Cardiac muscle cell (in vitro differentiated cells and primary cell): ENCODE results near the gene KRTAP9-2. TPM values are rescaled to one million over a fixed set of nuclear protein-coding genes. Genes with fewer than 3 reads are reported as not detected.
"Not testable (repeated sequence)": the region's sequence is repeated elsewhere in the genome, so short reads cannot be mapped to it uniquely, and the experiment has no call there.

Experiments used
- DNase-seq, 2 donors: peaks; one replicate each; pipeline versions ENCODE4 v3.0.0 to v3.0.0-alpha.2; 2010 to 2017; ENCODE audit warnings: low read depth in 1 of 2, low spot score in 1 of 2
- H3K27ac ChIP-seq: fragments of 200-600 bp; sonication (generic); 2 replicates; pipeline ENCODE4 v1.5.1; 2016
- H3K27me3 ChIP-seq: fragments of 200-600 bp; sonication (generic); 2 replicates; pipeline ENCODE4 v1.6.0; 2016; ENCODE audit warnings: control low read depth
- H3K36me3 ChIP-seq: fragments of 200-600 bp; sonication (generic); 2 replicates; pipeline ENCODE4 v1.5.1; 2016; ENCODE audit warnings: control low read depth
- H3K4me1 ChIP-seq: fragments of 200-600 bp; sonication (generic); 2 replicates; pipeline ENCODE4 v1.8.1; 2017; ENCODE audit warnings: low read depth, mild to moderate bottlenecking, mixed run types
- H3K4me3 ChIP-seq: fragments of 200-600 bp; sonication (generic); 2 replicates; pipeline ENCODE4 v1.5.1; 2016; ENCODE audit warnings: mild to moderate bottlenecking
- H3K9me3 ChIP-seq: fragments of 200-600 bp; sonication (generic); 2 replicates; pipeline ENCODE4 v1.5.1; 2017; ENCODE audit warnings: low read depth, mild to moderate bottlenecking, control low read depth
- CTCF ChIP-seq: IDR thresholded peaks from 2 replicates; pipeline ENCODE4 v1.5.1; 2012; ENCODE audit warnings: low read depth, mild to moderate bottlenecking, low read length
- polyA plus RNA-seq: library from polyadenylated mRNA; unstranded; fragments of >200 nt; fragmentation: Nextera tagmentation; extraction: Ambion mirVana; gene quantifications from 2 replicates; pipeline ENCODE4 v1.2.1, GENCODE V29; 2016
- total RNA-seq: library from RNA; depleted of rRNA; stranded (reverse); fragments of >200 nt; gene quantifications from 2 replicates; pipeline ENCODE4 v1.2.3, GENCODE V29; 2016

KRTAP9-2 gene
- total and polyA plus RNA-seq, 2 experiments from 2014 or later: not detected

GRCh38 chr17:41251261-41251660, 24.8 kb downstream of the KRTAP9-2 start:
- Histone ChIP-seq H3K9me3 (no peaks in the 10 kb centered on the region), H3K27me3 (peaks cover 65% of the 10 kb centered on the region), H3K4me3 (no peak overlapping the region), H3K36me3 (no peaks in the 10 kb centered on the region), H3K4me1 (no peaks in the 10 kb centered on the region), H3K27ac (no peak overlapping the region)
- TF ChIP-seq CTCF: no peak
- no peak for DNase-seq

DNA sequence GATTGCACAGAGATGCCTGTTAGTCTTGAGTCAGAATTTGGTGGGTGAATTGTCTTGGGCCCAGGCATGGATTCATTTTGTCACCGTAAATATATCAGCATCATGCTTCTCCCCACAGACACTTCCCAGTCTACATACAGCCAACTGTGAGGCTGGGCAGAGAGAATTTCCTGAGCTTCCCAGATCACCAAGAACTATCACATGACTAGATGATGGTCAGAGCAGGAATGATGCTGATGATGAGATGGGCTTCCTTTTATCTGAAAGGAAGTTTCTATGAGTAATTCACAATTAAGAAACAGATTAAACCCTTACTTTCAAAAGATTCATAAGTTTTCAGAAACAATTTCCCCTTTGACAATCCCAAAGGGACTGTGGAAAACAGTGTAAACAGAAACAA, 28.4 kb downstream of the KRTAP9-2 start:
- no peaks in the 10 kb centered on the region for H3K9me3 ChIP-seq
- H3K27me3 ChIP-seq: peaks cover 67% of the 10 kb centered on the region
- H3K27ac ChIP-seq: no peak overlapping the region
- DNase-seq: no peak
- no peaks in the 10 kb centered on the region for H3K4me1 ChIP-seq
- TF ChIP-seq CTCF: no peak
- H3K36me3 ChIP-seq: no peaks in the 10 kb centered on the region
- H3K4me3 ChIP-seq: no peak overlapping the region

- not testable (repeated sequence) for DNase-seq
Measured at GRCh38 chr17:41255381-41256290, 29.2 kb downstream of the KRTAP9-2 start, which contains the start of gene KRTAP9-9. Gene KRTAP9-9 (plus strand): TSS chr17:41255384.

DNA sequence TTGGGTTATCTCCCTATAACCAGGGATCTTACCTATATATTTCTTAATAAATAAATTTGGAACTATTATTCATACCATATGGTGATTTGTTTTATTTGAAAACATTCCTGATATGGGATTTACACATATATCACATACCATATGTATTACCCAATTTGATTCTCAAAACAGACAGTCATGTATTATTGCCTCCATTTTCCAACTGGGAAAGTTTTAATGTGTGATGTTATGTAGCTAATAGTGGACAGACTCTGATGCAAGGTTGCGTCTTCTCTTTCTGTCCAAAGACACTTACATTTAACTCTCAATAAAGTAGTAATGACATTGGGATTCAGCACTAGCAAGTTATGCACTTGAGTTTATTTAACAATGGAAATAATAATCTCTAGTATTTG, 29.8 kb downstream of the KRTAP9-2 start:
- Histone ChIP-seq H3K27ac (no peak overlapping the region), H3K36me3 (no peaks in the 10 kb centered on the region), H3K9me3 (no peaks in the 10 kb centered on the region), H3K4me3 (no peak overlapping the region), H3K27me3 (peaks cover 59% of the 10 kb centered on the region), H3K4me1 (no peaks in the 10 kb centered on the region)
- DNase-seq: no peak
- TF ChIP-seq CTCF: no peak

More at GRCh38 chr17:41255381-41256290, 29.2 kb downstream of the KRTAP9-2 start, which contains the start of gene KRTAP9-9:
- H3K4me3 ChIP-seq, H3K36me3 ChIP-seq, H3K27ac ChIP-seq, H3K4me1 ChIP-seq, H3K9me3 ChIP-seq: not testable (repeated sequence)
- H3K27me3 ChIP-seq: peaks cover 64% of the 10 kb centered on the region

- no peak for TF ChIP-seq CTCF
- Histone ChIP-seq H3K4me1 (no peaks in the 10 kb centered on the region), H3K27me3 (peaks cover 47% of the 10 kb centered on the region), H3K27ac (no peak overlapping the region), H3K9me3 (no peaks in the 10 kb centered on the region), H3K36me3 (no peaks in the 10 kb centered on the region), H3K4me3 (no peak overlapping the region)
- DNase-seq: no peak
Measured at GRCh38 chr17:41258406-41258805, 32.0 kb downstream of the KRTAP9-2 start.

DNA sequence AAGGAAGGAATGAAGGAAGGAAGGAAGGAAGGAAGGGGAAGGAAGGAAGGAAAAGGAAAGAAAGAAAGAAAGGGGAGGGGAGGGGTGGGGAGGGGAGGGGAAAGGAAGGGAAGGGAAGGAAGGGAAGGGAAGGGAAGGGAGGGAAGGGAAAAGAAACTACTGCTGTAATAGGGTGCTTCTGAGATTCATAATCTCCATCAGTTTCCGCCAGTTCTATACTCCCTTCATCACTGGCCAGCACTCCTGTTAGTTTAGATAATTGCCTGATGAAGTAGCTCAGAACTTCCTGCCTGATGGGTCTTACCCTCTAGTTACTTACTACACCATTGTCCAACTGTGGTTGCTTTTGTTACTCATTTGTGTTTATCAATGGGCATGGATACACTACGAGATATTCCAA, 36.8 kb downstream of the KRTAP9-2 start:
- Histone ChIP-seq H3K36me3 (no peaks in the 10 kb centered on the region), H3K27me3 (peaks cover 31% of the 10 kb centered on the region), H3K27ac (no peak overlapping the region), H3K4me1 (no peaks in the 10 kb centered on the region), H3K4me3 (no peak overlapping the region), H3K9me3 (no peaks in the 10 kb centered on the region)
- no peak for TF ChIP-seq CTCF
- DNase-seq: no peak
